Fibroblast of skin of scalp (primary cell): ENCODE measurements around the gene PIWIL4. TPM values are rescaled to one million over a fixed set of nuclear protein-coding genes. Genes with fewer than 3 reads are reported as not detected.

Source experiments
- DNase-seq: peaks from one replicate; pipeline ENCODE4 v3.0.0-alpha.2; 2013
- polyA plus RNA-seq, 2 experiments: library from polyadenylated mRNA; unstranded; fragments of 120-200 nt; gene quantifications; one replicate each; pipeline ENCODE4 v1.2.1, GENCODE V29; 2013; ENCODE audit not compliant: insufficient read length in 2 of 2

The PIWIL4 gene
- polyA plus RNA-seq (2013, experiment 1 of 2; ENCODE audit: insufficient read length), result 1.7 TPM
- 2.1 TPM for polyA plus RNA-seq (2013, experiment 2 of 2; ENCODE audit: insufficient read length)

DNA sequence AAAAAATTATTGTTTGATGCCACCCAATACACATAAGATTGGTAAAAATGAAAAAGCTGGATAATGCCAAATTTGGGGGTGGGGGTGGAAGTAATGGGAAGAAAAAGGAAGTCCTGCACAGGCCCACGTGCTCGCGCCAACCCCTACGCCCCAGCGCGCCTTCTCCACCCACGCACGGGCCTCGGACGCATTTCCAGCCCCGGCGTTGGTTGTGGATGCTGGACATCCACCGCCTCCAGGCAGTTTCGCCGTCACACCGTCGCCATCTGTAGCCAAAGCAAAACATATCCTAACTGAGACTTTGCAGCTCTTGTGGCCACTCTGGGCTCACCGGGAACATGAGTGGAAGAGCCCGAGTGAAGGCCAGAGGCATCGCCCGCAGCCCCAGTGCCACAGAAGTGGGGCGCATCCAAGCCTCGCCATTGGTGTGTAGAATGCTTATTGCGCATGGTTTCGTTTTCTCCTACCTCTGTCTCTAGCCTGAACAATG is at the start of gene PIWIL4:
Gene PIWIL4, plus strand, starts transcription at position 188 of the 490 bp plus-strand sequence. Its CDS starts 151 bp downstream, at position 339.
- DNase-seq, result no peak

DNA sequence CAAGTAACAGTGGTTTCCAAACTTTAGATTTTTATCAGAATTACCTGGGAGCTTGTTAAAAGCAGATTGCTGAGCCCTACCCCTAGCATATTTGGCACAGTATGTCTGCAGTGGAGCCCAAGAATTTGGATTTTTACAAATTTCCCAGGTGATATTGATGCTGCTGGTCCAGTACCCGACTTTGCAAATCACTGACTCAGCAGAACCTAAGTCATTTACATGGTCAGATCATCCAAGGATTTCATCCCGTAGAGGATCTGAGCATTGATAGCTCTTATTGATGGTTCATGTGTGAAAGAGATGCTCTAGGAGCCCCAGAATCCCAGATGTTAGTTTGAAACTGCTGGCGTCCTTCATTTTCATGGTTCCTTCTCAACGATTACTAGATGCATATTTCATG is 48.9 kb upstream of the PIWIL4 start:
- no peak for DNase-seq

DNA sequence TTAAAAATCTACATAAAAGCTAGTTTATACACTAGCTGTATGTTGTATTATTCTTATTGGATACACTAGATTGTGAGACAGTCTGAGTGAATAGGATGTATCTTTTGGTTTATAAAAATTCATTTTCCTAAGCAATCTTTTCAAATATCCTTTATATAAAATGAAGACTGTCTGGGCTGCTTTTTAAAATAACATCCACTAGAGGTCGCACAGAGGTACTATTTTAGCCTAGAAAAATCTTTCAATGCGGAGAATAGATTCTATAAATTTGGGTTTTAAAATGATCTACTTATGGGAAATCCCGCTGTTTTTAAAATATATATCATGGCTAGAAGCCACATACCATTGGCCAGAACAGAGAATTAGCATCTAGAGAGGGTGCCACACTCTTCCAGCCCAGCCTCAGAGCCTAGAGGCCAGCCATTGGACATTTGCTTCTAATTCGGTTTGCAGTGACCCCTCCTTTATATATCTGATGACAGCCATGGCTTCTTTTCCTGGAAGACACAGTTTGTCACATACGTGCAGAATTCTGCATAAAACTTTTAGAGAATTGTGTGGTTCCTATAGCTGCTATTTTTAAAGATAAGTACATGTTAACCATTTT is 47.6 kb upstream of the PIWIL4 start:
- peak; percentile 45 for DNase-seq

DNA sequence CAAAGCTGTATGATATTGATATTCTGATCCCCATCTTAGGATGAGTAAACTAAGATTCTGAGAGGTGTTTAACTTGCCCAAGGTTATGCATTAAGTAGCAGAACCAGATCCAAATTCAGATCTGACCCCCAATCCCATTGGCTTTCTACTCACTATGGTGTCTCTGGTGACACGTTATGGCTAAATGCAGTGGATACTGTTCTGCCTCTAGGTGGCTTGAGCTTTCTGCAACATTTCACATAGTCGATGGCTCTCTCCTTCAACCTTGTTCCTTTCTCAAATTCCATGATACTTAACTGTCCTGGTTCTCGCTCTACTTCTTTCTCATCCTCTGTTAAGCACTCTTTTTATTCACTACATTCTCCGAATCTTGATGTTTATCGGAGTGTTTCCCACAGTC is 45.5 kb upstream of the PIWIL4 start:
- DNase-seq, result peak; percentile 38

DNA sequence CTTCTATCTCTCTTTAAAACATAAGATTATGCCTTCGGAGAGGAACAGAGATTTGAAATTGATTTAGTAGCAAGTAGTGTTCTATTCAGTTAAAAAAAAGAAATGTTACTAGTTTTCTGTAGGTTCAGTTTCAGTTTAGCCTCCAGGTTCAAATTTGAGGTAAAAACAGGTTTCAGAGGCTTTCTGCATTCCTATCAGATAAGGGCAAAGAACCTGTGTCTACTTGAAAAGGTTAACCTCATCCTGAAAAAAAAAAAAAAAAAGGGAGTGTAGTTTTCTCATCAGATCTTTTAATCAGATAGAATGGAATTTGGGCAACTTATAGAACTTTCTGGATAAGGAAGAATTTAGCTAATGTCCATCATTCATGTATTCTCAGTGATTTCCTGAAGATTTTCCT is 42.8 kb upstream of the PIWIL4 start:
- DNase-seq, result no peak

DNA sequence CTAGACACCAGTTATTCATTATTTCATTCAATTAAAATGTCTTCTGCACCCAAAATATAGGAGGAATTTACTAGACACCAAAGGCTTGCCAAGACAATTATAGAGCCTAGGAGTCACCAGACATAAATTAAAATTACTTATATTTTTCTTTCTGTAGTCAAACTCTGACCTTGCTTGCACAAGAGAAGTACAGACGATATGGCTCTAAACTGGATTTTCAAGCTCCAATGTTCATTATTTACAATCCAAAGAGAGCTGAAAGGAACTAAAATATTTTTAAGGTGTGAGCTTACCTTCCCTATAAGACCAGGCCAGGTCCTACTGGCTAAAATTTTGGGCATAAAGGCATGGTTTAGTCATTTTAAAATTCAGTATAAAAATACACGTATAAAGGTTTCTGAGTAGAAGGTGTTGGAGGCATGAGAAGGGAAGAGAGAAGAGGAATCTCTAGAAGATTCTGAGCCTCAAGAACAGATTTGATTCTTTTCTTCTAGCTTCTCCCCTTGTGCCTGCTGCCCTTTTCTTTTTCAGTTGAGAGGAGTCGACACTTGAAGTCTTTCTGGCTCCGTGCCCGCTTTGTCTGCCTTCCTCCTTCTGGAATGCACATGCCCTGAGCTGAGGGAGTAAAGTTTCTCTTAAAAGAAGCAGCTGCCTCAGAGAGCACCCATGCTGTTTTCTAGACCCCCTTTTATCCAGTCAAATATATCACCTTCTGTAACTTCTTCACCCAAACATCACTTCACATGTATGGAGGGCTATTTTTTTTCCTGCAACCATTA is 41.4 kb upstream of the PIWIL4 start:
- DNase-seq, result peak; percentile 89

DNA sequence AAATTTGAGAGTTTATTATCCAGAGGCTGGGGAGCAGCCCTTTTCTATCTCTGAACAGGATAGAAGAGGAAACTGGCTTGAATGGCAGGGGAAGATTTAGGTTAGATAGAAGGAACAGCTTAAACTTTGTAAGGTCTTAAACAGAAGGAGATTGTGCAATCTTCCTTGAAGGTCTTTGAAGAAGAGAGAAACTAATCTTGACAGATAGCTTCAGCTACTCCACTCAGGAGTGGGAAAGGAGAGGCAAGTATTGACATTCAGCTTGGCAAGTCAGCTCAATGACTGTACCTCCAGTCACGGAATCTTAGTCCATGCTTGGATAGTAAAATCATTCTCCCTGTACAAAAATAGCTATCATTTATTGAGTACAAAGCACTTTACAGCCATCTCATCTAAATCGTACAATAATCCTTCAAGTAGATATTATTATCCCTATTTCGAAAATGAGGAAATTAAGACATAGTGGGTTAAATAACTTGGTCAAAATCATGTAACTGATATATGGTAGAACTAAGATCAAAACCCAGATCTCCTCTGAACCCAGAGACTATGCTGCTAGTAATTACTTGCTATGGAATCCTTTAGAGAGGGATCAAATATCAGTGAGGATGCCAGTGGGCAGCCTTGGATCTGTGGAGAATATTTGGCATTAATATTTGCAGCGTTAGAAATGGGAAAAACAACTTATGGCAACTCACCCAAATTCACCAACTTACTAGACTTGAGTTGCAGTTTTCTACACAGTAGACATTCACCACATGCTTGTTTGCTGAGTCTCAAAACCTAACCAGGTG is 40.3 kb upstream of the PIWIL4 start:
- DNase-seq, result no peak

DNA sequence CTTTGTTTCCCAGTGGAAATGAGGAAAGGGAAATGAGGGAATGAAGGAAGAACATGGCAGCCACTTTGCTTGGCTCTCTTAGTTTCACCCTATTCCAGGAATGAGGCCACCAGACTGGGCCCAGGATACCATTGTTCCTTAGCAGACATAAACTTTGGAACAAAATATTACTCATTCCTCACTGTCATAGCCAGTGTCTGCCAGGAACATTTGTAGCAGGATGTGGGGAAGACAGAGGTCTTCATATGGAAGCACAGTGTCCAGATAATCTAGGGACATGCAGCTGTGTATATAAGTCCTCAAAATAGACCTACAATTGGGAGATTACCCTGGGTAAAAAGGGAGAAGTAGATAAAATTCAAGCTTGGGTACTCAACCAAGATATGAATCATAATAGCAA is 38.6 kb upstream of the PIWIL4 start:
- DNase-seq, result peak; percentile 34

DNA sequence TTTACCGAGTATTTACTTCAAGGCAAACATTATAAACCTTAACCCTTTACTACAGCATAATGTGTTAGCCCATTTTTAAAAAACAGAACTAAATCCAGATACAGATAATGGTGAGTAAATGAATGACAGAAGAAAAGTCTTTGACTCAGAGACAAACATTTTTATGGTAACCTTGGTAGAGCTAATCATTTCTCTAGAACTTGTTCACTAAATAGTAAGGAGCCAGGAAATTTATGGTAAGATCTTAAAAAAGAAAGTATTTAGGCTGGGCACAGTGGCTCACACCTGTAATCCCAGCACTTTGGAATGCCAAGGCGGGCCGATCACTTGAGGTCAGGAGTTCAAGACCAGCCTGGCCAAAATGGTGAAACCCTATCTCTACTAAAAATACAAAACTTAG is 35.0 kb upstream of the PIWIL4 start:
- no peak for DNase-seq

DNA sequence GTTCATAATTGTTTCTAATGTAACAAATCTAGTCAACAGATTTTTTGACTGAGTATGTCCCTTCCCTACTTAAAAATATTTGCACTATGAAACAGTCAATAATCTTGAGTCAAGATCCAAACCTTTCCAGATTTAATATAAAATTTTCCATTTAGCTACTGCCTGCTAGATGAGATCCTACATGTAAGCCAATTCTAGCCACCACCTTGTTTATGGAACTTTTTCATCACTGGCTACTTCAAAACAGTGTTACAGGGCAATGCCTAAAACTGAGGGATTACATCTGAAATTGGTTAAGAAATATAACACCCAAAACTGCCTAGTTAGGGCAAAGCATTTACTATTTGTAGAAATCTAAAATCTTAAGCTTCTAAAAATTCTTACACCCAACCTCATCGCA is 34.0 kb upstream of the PIWIL4 start:
- no peak for DNase-seq

DNA sequence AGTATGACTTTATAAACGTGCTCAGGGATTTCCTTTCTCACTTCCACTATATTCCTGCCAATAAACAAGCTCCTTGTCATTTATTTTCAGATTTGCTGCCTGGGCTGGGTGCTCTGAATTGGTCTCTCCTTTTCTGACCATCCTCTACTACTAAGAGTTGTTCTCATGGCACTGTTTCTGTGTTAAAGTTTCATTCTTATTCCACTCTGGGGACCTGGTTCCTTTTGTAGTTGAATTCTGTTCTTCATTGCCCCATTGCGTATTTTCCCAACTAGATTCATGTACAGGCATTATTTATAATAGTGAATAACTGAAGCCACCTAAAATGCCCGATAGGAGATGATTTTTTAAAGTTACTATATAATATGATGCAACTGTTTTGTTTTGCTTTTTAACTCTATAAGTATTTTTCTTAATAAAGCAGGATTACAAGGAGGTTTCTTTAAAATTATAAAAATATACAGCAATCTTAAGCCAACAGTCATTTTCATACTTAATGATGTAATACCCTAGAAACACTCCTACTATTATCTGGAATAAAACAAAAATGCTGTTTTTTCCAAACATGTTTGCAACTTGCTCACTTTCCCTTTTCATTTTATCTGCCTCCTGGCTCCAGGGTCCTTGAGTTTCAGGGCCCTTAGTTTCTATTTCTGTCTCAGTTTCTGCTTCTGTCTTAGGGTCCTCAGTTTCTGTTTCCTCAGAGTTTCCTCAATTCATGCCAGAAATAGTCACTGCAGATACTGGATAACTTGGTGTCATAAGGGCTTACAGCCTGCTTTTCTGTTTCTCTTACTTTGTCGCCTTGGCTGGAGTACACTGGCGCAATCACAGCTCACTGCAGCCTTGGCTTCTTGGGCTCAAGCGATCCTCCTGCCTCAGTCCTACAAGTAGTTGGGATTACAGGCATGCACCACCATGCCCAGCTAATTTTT is 33.2 kb upstream of the PIWIL4 start:
- DNase-seq, result peak; percentile 39

DNA sequence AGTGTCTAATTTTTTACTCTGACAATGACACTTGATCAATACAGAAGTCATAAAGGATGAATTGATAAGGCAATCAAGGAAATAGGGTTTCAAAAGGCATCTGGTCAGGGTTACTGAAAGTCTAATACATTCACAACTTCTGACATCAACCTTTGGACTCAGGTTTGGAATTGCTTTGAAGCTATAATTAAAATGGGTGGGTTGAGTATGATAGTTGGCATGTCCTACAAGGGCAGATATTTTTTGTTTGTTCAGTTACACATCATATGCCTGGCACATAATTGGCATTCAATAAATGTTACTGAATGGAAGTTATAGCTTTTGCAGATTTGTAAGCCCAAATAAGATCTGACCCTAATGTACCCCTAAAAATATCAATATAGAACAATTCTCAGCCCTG is 30.8 kb upstream of the PIWIL4 start:
- no peak for DNase-seq

DNA sequence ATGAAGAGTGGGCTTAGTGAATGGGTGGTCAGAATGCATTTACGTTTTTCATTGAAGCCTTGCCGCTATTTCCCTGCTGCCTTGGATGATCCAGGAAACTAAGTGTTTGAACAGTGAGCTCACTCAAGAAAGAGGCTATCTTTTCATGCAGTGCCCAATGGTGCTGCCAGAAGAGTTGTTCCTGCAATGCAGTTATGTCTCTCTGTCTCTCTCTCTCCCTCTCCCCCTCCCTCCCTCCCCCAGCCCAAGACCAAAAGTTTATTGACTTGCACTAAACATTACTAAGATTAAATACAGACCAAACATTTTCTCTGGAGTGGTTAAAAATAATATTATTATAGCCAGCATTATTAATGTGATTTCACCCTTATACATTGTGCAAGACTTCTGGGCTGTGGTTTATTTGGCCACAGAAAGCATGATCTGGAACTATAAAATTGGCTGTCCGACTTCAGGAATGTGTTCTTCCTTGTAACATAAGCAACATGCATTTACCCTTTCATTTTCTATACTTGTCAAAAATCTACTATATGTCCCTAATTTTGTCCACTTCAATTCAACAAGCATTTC is 30.1 kb upstream of the PIWIL4 start:
- DNase-seq, result peak; percentile 92

DNA sequence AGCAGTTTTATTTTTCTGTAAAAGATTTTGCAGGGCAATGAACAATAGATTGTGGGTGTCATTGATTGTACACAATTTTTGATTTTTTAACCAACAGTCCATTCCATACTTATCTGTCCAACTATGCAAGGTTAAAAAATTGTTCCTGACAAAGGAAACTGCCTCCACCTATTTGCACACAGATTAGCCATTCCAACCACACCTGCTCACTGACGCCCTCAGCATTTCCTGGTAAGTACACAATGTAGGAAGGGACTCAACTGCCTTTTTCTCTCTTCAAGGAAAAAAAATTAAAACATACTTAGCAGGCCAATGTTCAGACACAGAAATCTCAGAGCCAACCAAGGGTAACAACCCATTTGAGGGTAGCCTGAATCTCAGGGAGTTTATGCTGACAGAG is 27.7 kb upstream of the PIWIL4 start:
- no peak for DNase-seq

DNA sequence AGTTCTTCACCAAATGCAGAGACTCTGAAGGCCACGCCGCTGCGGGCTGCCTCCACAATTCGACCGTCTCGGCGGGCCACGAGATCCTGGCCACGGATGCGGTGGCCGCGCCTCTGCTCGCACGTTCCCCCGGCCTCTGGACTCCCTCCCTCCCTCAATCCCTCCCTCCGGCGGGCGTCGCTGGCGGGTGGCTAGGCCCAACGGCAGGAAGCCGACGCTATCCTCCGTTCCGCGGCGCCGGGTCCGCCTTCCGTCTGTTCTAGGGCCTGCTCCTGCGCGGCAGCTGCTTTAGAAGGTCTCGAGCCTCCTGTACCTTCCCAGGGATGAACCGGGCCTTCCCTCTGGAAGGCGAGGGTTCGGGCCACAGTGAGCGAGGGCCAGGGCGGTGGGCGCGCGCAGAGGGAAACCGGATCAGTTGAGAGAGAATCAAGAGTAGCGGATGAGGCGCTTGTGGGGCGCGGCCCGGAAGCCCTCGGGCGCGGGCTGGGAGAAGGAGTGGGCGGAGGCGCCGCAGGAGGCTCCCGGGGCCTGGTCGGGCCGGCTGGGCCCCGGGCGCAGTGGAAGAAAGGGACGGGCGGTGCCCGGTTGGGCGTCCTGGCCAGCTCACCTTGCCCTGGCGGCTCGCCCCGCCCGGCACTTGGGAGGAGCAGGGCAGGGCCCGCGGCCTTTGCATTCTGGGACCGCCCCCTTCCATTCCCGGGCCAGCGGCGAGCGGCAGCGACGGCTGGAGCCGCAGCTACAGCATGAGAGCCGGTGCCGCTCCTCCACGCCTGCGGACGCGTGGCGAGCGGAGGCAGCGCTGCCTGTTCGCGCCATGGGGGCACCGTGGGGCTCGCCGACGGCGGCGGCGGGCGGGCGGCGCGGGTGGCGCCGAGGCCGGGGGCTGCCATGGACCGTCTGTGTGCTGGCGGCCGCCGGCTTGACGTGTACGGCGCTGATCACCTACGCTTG is 23.2 kb upstream of the PIWIL4 start, which contains the start of gene FUT4:
Gene FUT4, plus strand, starts transcription at position 227 of the 951 bp plus-strand sequence. Its CDS starts 213 bp downstream, at position 440.
- peak; percentile 88 for DNase-seq

DNA sequence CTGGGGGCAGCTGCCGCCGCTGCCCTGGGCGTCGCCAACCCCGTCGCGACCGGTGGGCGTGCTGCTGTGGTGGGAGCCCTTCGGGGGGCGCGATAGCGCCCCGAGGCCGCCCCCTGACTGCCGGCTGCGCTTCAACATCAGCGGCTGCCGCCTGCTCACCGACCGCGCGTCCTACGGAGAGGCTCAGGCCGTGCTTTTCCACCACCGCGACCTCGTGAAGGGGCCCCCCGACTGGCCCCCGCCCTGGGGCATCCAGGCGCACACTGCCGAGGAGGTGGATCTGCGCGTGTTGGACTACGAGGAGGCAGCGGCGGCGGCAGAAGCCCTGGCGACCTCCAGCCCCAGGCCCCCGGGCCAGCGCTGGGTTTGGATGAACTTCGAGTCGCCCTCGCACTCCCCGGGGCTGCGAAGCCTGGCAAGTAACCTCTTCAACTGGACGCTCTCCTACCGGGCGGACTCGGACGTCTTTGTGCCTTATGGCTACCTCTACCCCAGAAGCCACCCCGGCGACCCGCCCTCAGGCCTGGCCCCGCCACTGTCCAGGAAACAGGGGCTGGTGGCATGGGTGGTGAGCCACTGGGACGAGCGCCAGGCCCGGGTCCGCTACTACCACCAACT is 22.4 kb upstream of the PIWIL4 start:
- no peak for DNase-seq

DNA sequence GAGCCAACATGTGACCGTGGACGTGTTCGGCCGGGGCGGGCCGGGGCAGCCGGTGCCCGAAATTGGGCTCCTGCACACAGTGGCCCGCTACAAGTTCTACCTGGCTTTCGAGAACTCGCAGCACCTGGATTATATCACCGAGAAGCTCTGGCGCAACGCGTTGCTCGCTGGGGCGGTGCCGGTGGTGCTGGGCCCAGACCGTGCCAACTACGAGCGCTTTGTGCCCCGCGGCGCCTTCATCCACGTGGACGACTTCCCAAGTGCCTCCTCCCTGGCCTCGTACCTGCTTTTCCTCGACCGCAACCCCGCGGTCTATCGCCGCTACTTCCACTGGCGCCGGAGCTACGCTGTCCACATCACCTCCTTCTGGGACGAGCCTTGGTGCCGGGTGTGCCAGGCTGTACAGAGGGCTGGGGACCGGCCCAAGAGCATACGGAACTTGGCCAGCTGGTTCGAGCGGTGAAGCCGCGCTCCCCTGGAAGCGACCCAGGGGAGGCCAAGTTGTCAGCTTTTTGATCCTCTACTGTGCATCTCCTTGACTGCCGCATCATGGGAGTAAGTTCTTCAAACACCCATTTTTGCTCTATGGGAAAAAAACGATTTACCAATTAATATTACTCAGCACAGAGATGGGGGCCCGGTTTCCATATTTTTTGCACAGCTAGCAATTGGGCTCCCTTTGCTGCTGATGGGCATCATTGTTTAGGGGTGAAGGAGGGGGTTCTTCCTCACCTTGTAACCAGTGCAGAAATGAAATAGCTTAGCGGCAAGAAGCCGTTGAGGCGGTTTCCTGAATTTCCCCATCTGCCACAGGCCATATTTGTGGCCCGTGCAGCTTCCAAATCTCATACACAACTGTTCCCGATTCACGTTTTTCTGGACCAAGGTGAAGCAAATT is 21.7 kb upstream of the PIWIL4 start:
- DNase-seq, result no peak

DNA sequence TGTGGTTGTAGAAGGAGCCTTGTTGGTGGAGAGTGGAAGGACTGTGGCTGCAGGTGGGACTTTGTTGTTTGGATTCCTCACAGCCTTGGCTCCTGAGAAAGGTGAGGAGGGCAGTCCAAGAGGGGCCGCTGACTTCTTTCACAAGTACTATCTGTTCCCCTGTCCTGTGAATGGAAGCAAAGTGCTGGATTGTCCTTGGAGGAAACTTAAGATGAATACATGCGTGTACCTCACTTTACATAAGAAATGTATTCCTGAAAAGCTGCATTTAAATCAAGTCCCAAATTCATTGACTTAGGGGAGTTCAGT is 21.1 kb upstream of the PIWIL4 start:
- no peak for DNase-seq

DNA sequence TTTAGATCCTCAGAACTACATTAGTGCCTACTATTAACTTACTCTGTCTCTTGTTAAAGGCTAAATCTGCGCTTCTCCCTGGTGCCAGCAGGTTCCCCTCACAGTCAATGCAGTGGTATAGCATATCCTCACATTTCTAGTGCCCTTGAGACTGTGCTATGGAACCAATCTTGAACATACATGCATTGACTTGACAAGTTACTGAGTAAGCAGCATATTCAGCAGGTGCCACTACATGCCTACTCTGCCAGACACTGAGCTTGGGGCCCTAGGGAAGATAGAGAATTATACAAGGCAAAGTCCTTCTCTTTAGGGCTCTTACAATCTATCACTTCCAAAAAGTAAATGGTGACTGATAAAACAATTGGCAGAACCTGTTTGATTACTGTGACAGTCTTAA is 20.3 kb upstream of the PIWIL4 start:
- no peak for DNase-seq
